Adrenal gland (tissue), 5 donors: ENCODE results near the gene DCBLD1.

Experiments used
- CTCF ChIP-seq, 6 experiments: fragments of 450-650 bp in 4 of 6; fragments of 200-600 bp in 2 of 6; sonication (generic) in 1 of 6; IDR thresholded peaks; 1 replicate in 5 of 6; 2 replicates in 1 of 6; pipeline versions ENCODE4 v1.5.1 to v1.8.0; 2016 to 2021; ENCODE audit warnings: antibody characterized with exemption in 6 of 6, mild to moderate bottlenecking in 2 of 6, moderate library complexity in 1 of 6
- POLR2A ChIP-seq, 2 donors: fragments of 450-650 bp; IDR thresholded peaks; one replicate each; pipeline ENCODE4 v1.6.1; 2017; ENCODE audit warnings: antibody characterized with exemption in 2 of 2, mild to moderate bottlenecking in 2 of 2, moderate library complexity in 1 of 2
- donor health status: DM: no; HTN: no; CAD: no.

- TF ChIP-seq CTCF (IDR thresholded peaks at IDR 0.05) (no peak), POLR2A (IDR thresholded peaks at IDR 0.05) (no peak)
Observed at GRCh38 chr6:117552618-117553017, 70.1 kb downstream of the DCBLD1 start.
